ENCODE data around the gene SH3GLB1. TPM values are rescaled to one million over a fixed set of nuclear protein-coding genes. Genes with fewer than 3 reads are reported as not detected.

SH3GLB1 gene
- total RNA-seq, 4 donors from 2014 or later: 58.4 to 81.7 (median 77.3) TPM

DNA sequence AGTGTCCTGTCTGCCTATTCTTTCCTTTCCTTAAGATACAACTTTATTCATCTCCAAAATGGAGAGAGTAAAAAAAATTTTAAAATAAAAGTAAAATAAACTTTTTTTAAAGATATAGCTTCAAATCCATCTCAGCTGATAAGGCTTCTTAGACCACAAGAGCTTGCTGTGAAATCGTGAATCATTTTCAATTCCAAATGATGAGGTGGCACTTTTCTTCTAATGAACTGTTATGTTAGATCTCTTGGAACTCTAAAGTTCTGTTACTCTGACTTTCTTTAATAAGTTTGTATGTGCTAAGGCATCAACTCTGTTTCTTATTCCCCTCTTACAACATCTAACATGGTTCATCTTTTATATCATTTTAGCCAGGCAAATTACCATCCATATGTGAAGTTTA is 4.5 kb downstream of the SH3GLB1 start:
- H3K4me1 ChIP-seq: peaks cover 16 to 83% (median 22%) of the 10 kb centered on the region in 3 donors
- TF ChIP-seq EP300 (IDR thresholded peaks at IDR 0.05): no peak
- no peak for TF ChIP-seq POLR2AphosphoS5 (IDR thresholded peaks at IDR 0.05)
- TF ChIP-seq, protein P1, sequence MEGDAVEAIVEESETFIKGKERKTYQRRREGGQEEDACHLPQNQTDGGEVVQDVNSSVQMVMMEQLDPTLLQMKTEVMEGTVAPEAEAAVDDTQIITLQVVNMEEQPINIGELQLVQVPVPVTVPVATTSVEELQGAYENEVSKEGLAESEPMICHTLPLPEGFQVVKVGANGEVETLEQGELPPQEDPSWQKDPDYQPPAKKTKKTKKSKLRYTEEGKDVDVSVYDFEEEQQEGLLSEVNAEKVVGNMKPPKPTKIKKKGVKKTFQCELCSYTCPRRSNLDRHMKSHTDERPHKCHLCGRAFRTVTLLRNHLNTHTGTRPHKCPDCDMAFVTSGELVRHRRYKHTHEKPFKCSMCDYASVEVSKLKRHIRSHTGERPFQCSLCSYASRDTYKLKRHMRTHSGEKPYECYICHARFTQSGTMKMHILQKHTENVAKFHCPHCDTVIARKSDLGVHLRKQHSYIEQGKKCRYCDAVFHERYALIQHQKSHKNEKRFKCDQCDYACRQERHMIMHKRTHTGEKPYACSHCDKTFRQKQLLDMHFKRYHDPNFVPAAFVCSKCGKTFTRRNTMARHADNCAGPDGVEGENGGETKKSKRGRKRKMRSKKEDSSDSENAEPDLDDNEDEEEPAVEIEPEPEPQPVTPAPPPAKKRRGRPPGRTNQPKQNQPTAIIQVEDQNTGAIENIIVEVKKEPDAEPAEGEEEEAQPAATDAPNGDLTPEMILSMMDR (IDR thresholded peaks at IDR 0.05): no peak
- TF ChIP-seq POLR2A (IDR thresholded peaks at IDR 0.05): no peak
- no peak overlapping the region for H3K27ac ChIP-seq
- 30 to 40% methylated on average over 1 of the region's 1 CpG for WGBS, 2 donors (ENCODE audit: low coverage in 1 of 2)
- H3K4me3 ChIP-seq: no peak overlapping the region
- no peaks in the 10 kb centered on the region for H3K27me3 ChIP-seq
- no peaks in the 10 kb centered on the region for H3K36me3 ChIP-seq
- no peak for ATAC-seq
- H3K9me3 ChIP-seq: no peaks in the 10 kb centered on the region

DNA sequence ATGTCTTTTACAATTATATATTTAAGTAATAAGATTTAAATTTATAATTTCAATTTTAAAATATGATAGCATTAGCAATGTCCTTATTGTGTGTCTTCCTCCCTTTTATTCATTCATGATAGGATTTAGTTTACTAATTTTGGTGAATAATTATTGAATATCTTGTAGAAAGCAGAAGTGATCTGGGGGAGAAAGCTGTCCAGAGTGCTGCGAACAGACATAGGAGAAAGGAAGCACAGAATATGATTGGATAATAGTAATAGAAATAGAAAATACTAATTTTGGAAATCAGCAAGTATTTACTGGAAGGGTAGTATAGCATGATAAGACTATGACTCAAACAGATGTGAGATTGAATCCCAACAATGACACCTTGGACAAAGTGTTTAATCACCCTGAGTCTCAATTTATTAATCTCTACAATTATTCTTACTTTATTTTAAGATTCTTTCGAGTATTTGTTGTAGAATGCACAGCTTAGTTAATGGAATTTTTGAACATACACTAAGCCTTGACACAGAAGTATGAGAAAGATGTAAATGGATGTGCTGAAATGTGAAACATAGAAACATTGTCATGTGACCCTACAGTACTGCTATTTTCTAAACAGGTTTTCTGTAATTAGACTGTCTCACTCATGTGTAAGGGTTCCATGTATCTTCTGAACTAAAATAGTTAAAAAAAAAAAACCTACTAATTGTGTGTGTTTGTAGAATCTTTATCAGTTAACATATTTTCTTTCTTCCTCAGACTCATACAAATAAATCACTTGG is 7.9 kb downstream of the SH3GLB1 start:
- Histone ChIP-seq H3K9me3 (no peaks in the 10 kb centered on the region), H3K36me3 (peaks cover 0 to 15% of the 10 kb centered on the region in 2 donors), H3K27me3 (no peaks in the 10 kb centered on the region), H3K4me3 (no peak overlapping the region), H3K27ac (no peak overlapping the region), H3K4me1 (peaks cover 20 to 95% (median 26%) of the 10 kb centered on the region in 3 donors)
- 49 to 75% methylated on average over 2 of the region's 2 CpGs for WGBS, 2 donors (ENCODE audit: low coverage in 1 of 2)
- no peak for TF ChIP-seq POLR2A (IDR thresholded peaks at IDR 0.05)
- no peak for TF ChIP-seq POLR2AphosphoS5 (IDR thresholded peaks at IDR 0.05)
- TF ChIP-seq, protein P1 (IDR thresholded peaks at IDR 0.05): no peak
- no peak for TF ChIP-seq EP300 (IDR thresholded peaks at IDR 0.05)
- ATAC-seq: no peak

DNA sequence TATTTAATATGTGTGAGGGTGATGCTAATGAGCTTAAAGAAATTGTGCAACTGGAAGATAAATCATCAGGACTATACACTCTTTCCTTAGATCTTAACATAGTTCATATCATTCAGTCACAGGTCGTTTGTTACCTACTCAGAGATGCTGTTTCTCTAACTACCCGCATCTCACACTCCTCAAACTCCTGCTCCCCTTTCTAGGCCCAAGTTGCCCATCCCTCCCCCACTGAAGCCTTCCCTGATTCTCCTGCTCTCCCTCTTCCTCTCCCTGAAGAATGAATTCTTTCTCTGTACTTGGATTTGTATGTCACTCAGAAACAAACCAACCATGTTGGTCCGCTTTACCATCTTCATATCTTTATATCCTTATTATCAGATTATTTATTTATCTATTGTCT is 9.1 kb downstream of the SH3GLB1 start:
- Histone ChIP-seq H3K4me3 (no peak overlapping the region), H3K4me1 (peaks cover 16 to 94% (median 19%) of the 10 kb centered on the region in 3 donors), H3K36me3 (peaks cover 0 to 18% of the 10 kb centered on the region in 2 donors), H3K27ac (no peak overlapping the region), H3K9me3 (no peaks in the 10 kb centered on the region), H3K27me3 (no peaks in the 10 kb centered on the region)
- WGBS, 2 donors (ENCODE audit: low coverage in 1 of 2): 71 to 77% methylated on average over 2 to 3 of the region's 3 CpGs
- TF ChIP-seq POLR2A (IDR thresholded peaks at IDR 0.05) (no peak), EP300 (IDR thresholded peaks at IDR 0.05) (no peak), POLR2AphosphoS5 (IDR thresholded peaks at IDR 0.05) (no peak)
- TF ChIP-seq, protein P1 (IDR thresholded peaks at IDR 0.05): no peak
- no peak for ATAC-seq

DNA sequence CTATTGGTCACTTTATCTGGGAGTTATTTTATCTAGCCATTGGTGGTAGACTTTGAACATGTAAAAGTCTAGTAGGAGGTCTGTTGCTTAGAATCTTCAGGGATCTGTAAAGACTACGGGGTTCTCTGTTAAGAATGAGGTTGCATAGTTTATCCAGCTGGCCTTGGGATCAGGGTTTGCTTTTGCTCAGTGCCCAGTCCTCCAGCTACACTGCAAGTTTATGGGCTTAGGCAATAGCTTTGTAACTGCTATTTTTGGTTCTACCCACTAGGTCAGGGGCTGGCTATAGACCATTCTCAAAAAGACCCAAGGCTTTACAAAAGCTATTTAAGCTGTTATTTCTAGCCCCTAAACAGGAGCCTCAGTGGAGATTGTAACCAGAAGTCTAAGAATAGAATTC is 9.8 kb downstream of the SH3GLB1 start:
- no peak for ATAC-seq
- H3K4me3 ChIP-seq: no peak overlapping the region
- no peaks in the 10 kb centered on the region for H3K9me3 ChIP-seq
- TF ChIP-seq POLR2AphosphoS5 (IDR thresholded peaks at IDR 0.05) (no peak), EP300 (IDR thresholded peaks at IDR 0.05) (no peak), POLR2A (IDR thresholded peaks at IDR 0.05) (no peak)
- TF ChIP-seq, protein P1 (IDR thresholded peaks at IDR 0.05): no peak
- WGBS, 2 donors (ENCODE audit: low coverage in 1 of 2): 20 to 21% methylated on average over 1 of the region's 1 CpG
- H3K4me1 ChIP-seq: peaks cover 14 to 94% (median 19%) of the 10 kb centered on the region in 3 donors
- no peak overlapping the region for H3K27ac ChIP-seq
- peaks cover 0 to 18% of the 10 kb centered on the region in 2 donors for H3K36me3 ChIP-seq
- no peaks in the 10 kb centered on the region for H3K27me3 ChIP-seq
